ENCODE data around the gene XYLT1.

The XYLT1 gene

DNA sequence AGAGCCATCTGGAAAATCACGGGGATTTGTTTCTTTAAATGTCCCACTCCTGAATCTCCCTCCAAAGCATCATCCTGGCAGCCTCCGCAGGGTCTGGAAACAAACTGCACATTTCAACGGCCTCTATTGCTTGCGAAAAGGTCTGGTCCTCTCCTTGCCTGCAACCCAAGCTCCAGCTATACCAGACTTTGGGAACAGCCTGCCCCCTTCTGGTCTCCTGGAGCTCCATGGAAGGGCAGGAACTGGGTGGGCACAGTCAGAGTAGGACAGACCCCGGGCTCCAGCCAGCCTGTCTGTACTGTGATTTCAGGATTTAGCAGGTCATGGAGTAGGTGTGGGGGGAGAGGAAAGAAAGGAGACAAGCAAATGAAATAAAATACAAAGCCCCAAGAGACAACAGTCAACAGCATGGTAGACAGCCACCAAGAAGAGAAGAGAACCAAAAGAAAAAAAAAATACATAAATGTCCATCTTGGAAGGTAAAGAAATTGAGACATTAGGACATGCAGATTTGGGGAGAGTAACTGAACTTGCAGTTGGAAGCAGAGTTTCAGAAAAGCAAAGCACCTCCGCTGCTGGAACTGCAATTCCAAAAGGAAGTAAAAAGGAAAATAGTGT, 2.7 kb downstream of the XYLT1 start:
- no peak for DNase-seq (ENCODE audit: low spot score)
- no peak overlapping the region for H3K27ac ChIP-seq (ENCODE audit: poor library complexity, severe bottlenecking)
- peaks cover 4% of the 10 kb centered on the region for H3K4me1 ChIP-seq (ENCODE audit: insufficient read depth, poor library complexity, severe bottlenecking)
- ATAC-seq (ENCODE audit: low read depth): no peak
- H3K9me3 ChIP-seq (ENCODE audit: severe bottlenecking): no peaks in the 10 kb centered on the region
- TF ChIP-seq, protein P1, sequence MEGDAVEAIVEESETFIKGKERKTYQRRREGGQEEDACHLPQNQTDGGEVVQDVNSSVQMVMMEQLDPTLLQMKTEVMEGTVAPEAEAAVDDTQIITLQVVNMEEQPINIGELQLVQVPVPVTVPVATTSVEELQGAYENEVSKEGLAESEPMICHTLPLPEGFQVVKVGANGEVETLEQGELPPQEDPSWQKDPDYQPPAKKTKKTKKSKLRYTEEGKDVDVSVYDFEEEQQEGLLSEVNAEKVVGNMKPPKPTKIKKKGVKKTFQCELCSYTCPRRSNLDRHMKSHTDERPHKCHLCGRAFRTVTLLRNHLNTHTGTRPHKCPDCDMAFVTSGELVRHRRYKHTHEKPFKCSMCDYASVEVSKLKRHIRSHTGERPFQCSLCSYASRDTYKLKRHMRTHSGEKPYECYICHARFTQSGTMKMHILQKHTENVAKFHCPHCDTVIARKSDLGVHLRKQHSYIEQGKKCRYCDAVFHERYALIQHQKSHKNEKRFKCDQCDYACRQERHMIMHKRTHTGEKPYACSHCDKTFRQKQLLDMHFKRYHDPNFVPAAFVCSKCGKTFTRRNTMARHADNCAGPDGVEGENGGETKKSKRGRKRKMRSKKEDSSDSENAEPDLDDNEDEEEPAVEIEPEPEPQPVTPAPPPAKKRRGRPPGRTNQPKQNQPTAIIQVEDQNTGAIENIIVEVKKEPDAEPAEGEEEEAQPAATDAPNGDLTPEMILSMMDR (IDR thresholded peaks at IDR 0.05; ENCODE audit: poor library complexity, severe bottlenecking): peak; percentile 66
- H3K36me3 ChIP-seq (ENCODE audit: low read depth): no peaks in the 10 kb centered on the region
- no peaks in the 10 kb centered on the region for H3K27me3 ChIP-seq (ENCODE audit: insufficient read depth, poor library complexity, severe bottlenecking)
- no peak overlapping the region for H3K4me3 ChIP-seq (ENCODE audit: severe bottlenecking)

GRCh38 chr16:17466876-17467275, 3.9 kb downstream of the XYLT1 start:
- Histone ChIP-seq H3K36me3 (ENCODE audit: low read depth) (no peaks in the 10 kb centered on the region), H3K4me3 (ENCODE audit: severe bottlenecking) (no peak overlapping the region), H3K27ac (ENCODE audit: poor library complexity, severe bottlenecking) (no peak overlapping the region), H3K27me3 (ENCODE audit: insufficient read depth, poor library complexity, severe bottlenecking) (no peaks in the 10 kb centered on the region), H3K4me1 (ENCODE audit: insufficient read depth, poor library complexity, severe bottlenecking) (peaks cover 4% of the 10 kb centered on the region), H3K9me3 (ENCODE audit: severe bottlenecking) (no peaks in the 10 kb centered on the region)
- ATAC-seq (ENCODE audit: low read depth) (no peak), DNase-seq (ENCODE audit: low spot score) (no peak)
- TF ChIP-seq, protein P1 (IDR thresholded peaks at IDR 0.05; ENCODE audit: poor library complexity, severe bottlenecking): no peak

DNA sequence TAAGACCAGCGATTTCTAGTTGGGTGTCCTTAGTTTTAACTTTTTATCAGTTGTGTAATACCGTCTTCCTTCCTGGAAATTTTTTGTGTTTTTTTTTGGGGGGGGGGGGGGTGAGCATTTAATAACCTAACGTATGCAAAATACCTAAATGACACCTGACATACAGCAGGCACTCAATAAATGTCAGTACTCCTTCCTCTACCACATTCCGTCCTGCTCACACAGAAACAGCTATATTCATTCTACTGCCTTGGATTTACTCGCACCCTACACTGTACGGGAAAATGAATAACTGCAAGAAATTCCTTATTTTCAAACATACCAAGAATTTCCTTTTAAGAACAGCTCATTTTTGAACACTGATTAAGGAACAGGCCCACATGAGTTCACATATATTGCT, 5.3 kb downstream of the XYLT1 start:
- peaks cover 4% of the 10 kb centered on the region for H3K4me1 ChIP-seq (ENCODE audit: insufficient read depth, poor library complexity, severe bottlenecking)
- no peaks in the 10 kb centered on the region for H3K9me3 ChIP-seq (ENCODE audit: severe bottlenecking)
- H3K27ac ChIP-seq (ENCODE audit: poor library complexity, severe bottlenecking): no peak overlapping the region
- DNase-seq (ENCODE audit: low spot score) (no peak), ATAC-seq (ENCODE audit: low read depth) (no peak)
- H3K36me3 ChIP-seq (ENCODE audit: low read depth): no peaks in the 10 kb centered on the region
- H3K27me3 ChIP-seq (ENCODE audit: insufficient read depth, poor library complexity, severe bottlenecking): no peaks in the 10 kb centered on the region
- TF ChIP-seq, protein P1 (IDR thresholded peaks at IDR 0.05; ENCODE audit: poor library complexity, severe bottlenecking): no peak
- no peak overlapping the region for H3K4me3 ChIP-seq (ENCODE audit: severe bottlenecking)

DNA sequence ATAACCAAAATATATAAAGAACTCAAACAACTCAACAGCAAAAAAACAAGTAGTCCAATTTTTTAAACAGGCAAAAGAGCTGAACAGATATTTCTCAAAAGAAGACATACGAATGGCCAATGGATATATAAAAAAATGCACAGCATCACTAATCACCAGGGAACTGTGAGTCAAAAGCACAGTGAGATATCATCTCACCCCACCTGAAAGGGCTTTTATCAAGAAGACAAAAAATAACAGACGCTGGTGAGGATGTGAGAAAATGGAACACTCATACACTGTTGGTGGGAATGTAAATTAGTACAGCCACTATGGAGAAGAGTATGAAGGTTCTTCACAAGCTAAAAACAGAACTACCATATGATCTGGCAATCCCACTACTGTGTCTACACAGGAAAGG, 7.4 kb downstream of the XYLT1 start:
- DNase-seq (ENCODE audit: low spot score) (no peak), ATAC-seq (ENCODE audit: low read depth) (no peak)
- Histone ChIP-seq H3K4me3 (ENCODE audit: severe bottlenecking) (no peak overlapping the region), H3K36me3 (ENCODE audit: low read depth) (no peaks in the 10 kb centered on the region), H3K27me3 (ENCODE audit: insufficient read depth, poor library complexity, severe bottlenecking) (no peaks in the 10 kb centered on the region), H3K4me1 (ENCODE audit: insufficient read depth, poor library complexity, severe bottlenecking) (no peaks in the 10 kb centered on the region), H3K27ac (ENCODE audit: poor library complexity, severe bottlenecking) (no peak overlapping the region), H3K9me3 (ENCODE audit: severe bottlenecking) (no peaks in the 10 kb centered on the region)
- TF ChIP-seq, protein P1 (IDR thresholded peaks at IDR 0.05; ENCODE audit: poor library complexity, severe bottlenecking): no peak

GRCh38 chr16:17461951-17462729, 8.6 kb downstream of the XYLT1 start:
- Histone ChIP-seq H3K27me3 (ENCODE audit: insufficient read depth, poor library complexity, severe bottlenecking) (no peaks in the 10 kb centered on the region), H3K27ac (ENCODE audit: poor library complexity, severe bottlenecking) (no peak overlapping the region), H3K9me3 (ENCODE audit: severe bottlenecking) (no peaks in the 10 kb centered on the region), H3K4me1 (ENCODE audit: insufficient read depth, poor library complexity, severe bottlenecking) (no peaks in the 10 kb centered on the region), H3K36me3 (ENCODE audit: low read depth) (no peaks in the 10 kb centered on the region), H3K4me3 (ENCODE audit: severe bottlenecking) (no peak overlapping the region)
- no peak for DNase-seq (ENCODE audit: low spot score)
- no peak for ATAC-seq (ENCODE audit: low read depth)
- TF ChIP-seq, protein P1 (IDR thresholded peaks at IDR 0.05; ENCODE audit: poor library complexity, severe bottlenecking): no peak
